AG04450 (cell line): Measurements from ENCODE around the gene SLC24A3. TPM values are rescaled to one million over a fixed set of nuclear protein-coding genes. Genes with fewer than 3 reads are reported as not detected.

Experiments
- CTCF ChIA-PET: fragments of 300-600, 350-600 bp; formaldehyde crosslinking; extraction: SDS; loops from one replicate; lab custom pipeline; 2022; ENCODE audit warnings: antibody characterized with exemption, inconsistent platforms; lab: Charles Lee
- POLR2A ChIA-PET: fragments of 350-600 bp; formaldehyde crosslinking; extraction: SDS; loops from one replicate; lab custom pipeline; 2021; ENCODE audit warnings: antibody characterized with exemption, inconsistent platforms; lab: Yijun Ruan, JAX
- DNase-seq: peaks from one replicate; pipeline ENCODE4 v3.0.0-alpha.2; 2011; ENCODE audit warnings: low read depth, low spot score
- H3K27ac ChIP-seq: one replicate; pipeline ENCODE4 v1.5.1; 2012; ENCODE audit warnings: low read depth, low read length, control low read depth
- H3K27me3 ChIP-seq: one replicate; pipeline ENCODE4 v1.6.0; 2012; ENCODE audit warnings: low read length; ENCODE audit not compliant: control insufficient read depth, insufficient read depth
- H3K4me3 ChIP-seq: 2 replicates; pipeline ENCODE4 v1.5.1; 2011; ENCODE audit warnings: mild to moderate bottlenecking, low read depth, low read length, control low read depth
- H3K9me3 ChIP-seq: 2 replicates; pipeline ENCODE4 v1.5.1; 2012; ENCODE audit warnings: low read length; ENCODE audit not compliant: control insufficient read depth, insufficient read depth
- polyA plus RNA-seq: library from polyadenylated mRNA; depleted of rRNA; stranded (reverse); fragments of >200 nt; gene quantifications from 2 replicates; pipeline ENCODE4 v1.2.3, GENCODE V29; 2011
- TF ChIP-seq, protein P1 (sequence below): IDR thresholded peaks from 2 replicates; pipeline ENCODE4 v1.5.1; 2011; ENCODE audit warnings: low read depth, low read length, control low read depth, inconsistent platforms

Gene SLC24A3
- polyA plus RNA-seq, 1 experiment: not detected

DNA sequence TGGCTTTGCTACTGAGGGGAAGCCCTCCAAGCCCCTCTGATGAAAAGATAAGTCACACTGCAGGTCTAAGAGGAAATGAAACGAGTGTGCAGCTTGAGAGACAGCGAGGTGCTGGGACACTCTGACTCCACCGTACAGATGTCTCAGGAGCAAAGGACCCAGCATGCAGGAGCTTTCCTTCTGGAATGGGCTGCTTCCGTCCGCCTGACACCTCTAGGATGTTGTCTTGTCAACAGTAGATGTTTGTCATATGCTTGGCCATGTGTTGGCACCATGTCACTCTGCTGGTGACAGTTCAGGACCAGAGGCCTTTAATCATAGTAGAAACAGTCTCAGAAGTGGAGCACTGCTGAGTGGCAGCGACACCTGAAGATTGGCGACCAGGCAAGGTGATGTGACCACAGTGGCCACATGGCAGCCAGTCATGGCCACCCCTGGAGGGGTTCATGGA lies 46.7 kb downstream of the SLC24A3 start:
- DNase-seq: no peak
- TF ChIP-seq, protein P1, sequence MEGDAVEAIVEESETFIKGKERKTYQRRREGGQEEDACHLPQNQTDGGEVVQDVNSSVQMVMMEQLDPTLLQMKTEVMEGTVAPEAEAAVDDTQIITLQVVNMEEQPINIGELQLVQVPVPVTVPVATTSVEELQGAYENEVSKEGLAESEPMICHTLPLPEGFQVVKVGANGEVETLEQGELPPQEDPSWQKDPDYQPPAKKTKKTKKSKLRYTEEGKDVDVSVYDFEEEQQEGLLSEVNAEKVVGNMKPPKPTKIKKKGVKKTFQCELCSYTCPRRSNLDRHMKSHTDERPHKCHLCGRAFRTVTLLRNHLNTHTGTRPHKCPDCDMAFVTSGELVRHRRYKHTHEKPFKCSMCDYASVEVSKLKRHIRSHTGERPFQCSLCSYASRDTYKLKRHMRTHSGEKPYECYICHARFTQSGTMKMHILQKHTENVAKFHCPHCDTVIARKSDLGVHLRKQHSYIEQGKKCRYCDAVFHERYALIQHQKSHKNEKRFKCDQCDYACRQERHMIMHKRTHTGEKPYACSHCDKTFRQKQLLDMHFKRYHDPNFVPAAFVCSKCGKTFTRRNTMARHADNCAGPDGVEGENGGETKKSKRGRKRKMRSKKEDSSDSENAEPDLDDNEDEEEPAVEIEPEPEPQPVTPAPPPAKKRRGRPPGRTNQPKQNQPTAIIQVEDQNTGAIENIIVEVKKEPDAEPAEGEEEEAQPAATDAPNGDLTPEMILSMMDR: no peak
- CTCF ChIA-PET: no interaction called here
- Histone ChIP-seq H3K27ac (no peak overlapping the region), H3K9me3 (peaks cover 39% of the 10 kb centered on the region), H3K27me3 (no peaks in the 10 kb centered on the region), H3K4me3 (no peak overlapping the region)
- POLR2A ChIA-PET: no interaction called here

DNA sequence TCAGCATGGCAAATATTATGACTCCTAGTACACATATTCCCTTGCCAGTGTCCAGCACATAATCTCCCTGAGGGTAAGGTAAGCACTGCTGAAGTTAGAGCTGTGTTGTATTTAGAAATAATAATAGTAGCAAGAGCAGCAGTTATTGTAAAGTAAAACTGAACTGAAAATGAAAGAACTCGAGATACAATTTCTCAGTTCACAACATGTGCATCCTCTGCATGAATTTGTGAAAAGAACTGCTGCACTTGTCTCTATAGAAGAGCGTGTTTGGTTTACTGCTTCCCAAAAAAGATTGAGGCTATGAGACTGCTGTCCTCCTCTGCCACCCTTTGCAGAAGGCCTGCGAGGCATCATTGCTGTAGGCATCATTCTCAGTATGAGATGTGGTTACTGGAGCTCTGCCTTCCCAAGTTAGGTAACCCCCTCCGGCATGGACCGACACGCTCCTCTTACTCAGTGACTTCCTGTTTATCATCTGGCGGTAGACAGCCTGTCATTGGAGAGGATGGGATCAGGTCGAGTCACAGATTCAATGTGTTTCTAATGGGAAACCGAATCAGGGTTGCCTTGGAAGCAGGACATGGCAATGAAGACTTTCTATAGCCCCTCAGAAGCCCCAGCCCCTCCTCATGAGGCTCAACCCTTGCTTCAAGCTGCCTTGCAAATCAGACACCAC lies 48.1 kb downstream of the SLC24A3 start:
- CTCF ChIA-PET: no interaction called here
- no peak for DNase-seq
- Histone ChIP-seq H3K4me3 (no peak overlapping the region), H3K27ac (no peak overlapping the region), H3K27me3 (no peaks in the 10 kb centered on the region), H3K9me3 (peaks cover 33% of the 10 kb centered on the region)
- POLR2A ChIA-PET: no interaction called here
- TF ChIP-seq, protein P1: no peak

DNA sequence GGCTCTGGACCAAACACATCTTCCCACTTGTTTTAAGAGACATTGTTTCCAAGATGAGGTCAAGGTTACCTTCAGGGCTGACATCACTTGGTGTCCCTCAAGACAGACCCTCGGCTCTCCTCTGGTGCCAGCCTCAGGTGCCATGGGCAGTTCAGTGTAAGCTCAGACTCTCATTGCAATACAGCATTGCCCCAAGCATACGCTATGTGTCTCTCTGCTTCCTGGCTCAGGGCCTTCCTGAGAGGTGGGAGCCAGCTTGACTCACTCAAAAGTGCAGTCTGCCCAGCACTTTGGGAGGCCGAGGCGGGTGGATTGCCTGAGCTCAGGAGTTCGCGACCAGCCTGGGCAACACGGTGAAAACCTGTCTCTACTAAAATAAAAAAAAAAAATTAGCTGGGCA lies 51.7 kb downstream of the SLC24A3 start:
- Histone ChIP-seq H3K27ac (no peak overlapping the region), H3K9me3 (peaks cover 17% of the 10 kb centered on the region), H3K4me3 (no peak overlapping the region), H3K27me3 (no peaks in the 10 kb centered on the region)
- DNase-seq: no peak
- POLR2A ChIA-PET: no interaction called here
- CTCF ChIA-PET: no interaction called here
- TF ChIP-seq, protein P1: no peak

DNA sequence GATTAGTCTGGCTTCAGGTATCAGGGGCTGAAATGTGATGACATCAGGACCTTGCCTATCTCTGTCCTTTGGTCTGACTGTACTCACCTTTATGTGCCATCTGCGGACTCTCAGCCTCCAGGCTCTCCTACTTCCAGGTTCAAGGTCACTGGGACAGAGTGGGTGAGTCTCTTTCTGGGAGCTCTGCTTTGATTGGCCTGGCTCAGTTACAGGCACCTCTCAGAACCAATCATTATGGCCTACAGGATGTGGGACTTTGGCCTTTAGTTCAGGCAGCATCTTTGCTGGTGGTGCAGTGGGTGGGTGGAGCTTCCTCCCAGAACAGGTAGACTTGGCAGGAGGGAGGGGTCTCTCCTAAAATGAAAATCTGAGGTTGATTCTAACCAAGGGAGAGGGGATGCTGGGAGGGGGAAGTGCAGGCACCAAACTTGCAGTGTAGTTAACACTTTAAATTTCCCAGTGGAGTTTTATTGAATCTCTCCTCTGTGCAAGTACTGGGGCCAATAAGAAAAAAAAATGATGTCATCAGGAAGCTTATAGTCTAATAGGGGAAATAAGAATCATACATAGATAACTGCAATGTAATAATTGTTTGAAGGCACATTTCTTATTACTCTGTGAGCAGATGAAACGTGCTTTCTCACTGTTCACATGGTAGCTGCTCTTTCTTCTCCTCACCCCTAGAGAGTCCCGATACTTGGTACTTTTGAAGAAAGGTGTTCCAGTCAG lies 53.4 kb downstream of the SLC24A3 start:
- TF ChIP-seq, protein P1: no peak
- Histone ChIP-seq H3K4me3 (no peak overlapping the region), H3K27ac (no peak overlapping the region), H3K9me3 (peaks cover 17% of the 10 kb centered on the region), H3K27me3 (no peaks in the 10 kb centered on the region)
- ChIA-PET POLR2A (no interaction called here), CTCF (no interaction called here)
- no peak for DNase-seq

DNA sequence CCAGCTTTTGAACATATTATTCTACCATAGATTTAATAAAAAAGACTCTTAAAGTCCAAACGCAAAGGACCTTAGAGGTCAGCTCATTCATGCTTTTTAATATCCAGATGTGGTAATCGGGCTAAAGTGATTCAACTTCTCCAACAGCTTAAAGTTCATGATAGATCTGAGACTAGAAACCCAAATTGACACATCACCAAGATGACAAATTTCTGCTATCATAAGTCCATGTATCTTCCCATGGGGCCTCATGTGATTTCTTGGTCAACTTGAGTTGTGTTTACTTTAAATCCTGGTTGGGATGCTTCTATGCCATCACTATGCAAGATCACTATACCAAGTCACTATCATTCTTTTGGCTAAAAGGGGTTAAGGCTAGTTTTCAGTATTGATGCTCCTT lies 56.0 kb downstream of the SLC24A3 start:
- CTCF ChIA-PET: no interaction called here
- DNase-seq: no peak
- H3K9me3 ChIP-seq: peaks cover 27% of the 10 kb centered on the region
- TF ChIP-seq, protein P1: no peak
- POLR2A ChIA-PET: no interaction called here
- no peak overlapping the region for H3K4me3 ChIP-seq
- no peaks in the 10 kb centered on the region for H3K27me3 ChIP-seq
- no peak overlapping the region for H3K27ac ChIP-seq
